ENCODE data around the gene GOSR2.

- TF ChIP-seq EZH2 (IDR thresholded peaks at IDR 0.05; ENCODE audit: borderline replicate concordance, low read depth, low read length, severe bottlenecking) (no peak), POLR2AphosphoS5 (IDR thresholded peaks at IDR 0.05; ENCODE audit: insufficient read depth, low read depth, low read length) (no peak), CTCF (IDR thresholded peaks at IDR 0.05; ENCODE audit: extremely low read depth in 1 of 2, insufficient read depth in 1 of 2, low read depth in 1 of 2, low read length in 2 of 2) (no peak), POLR2A (IDR thresholded peaks at IDR 0.05; ENCODE audit: low read depth, low read length) (no peak), MAX (IDR thresholded peaks at IDR 0.05; ENCODE audit: insufficient read depth, insufficient read length) (no peak), GATA2 (IDR thresholded peaks at IDR 0.05; ENCODE audit: insufficient read depth, insufficient read length, low read depth, low read length) (no peak), JUN (IDR thresholded peaks at IDR 0.05; ENCODE audit: borderline replicate concordance, insufficient read depth, insufficient read length, low read depth) (no peak), MYC (IDR thresholded peaks at IDR 0.05; ENCODE audit: low read depth, low read length) (no peak), FOS (IDR thresholded peaks at IDR 0.05; ENCODE audit: borderline replicate concordance, insufficient read depth, low read length) (no peak)
These were observed 55.0 kb downstream of the GOSR2 start for GRCh38 chr17:46977750-46978488.
